Hindlimb muscle (tissue), 1 donor: ENCODE results near the gene SLC35E1. TPM values are rescaled to one million over a fixed set of nuclear protein-coding genes. Genes with fewer than 3 reads are reported as not detected.
"Not testable (repeated sequence)": the region's sequence is repeated elsewhere in the genome, so short reads cannot be mapped to it uniquely, and the experiment has no call there.

Experiments
- DNase-seq: peaks from one replicate; pipeline ENCODE4 v3.0.0-alpha.2; 2013
- polyA plus RNA-seq: library from polyadenylated mRNA; unstranded; fragments of 120-200 nt; gene quantifications from one replicate; pipeline ENCODE4 v1.2.1, GENCODE V29; 2013; ENCODE audit not compliant: insufficient read length

Gene SLC35E1
- polyA plus RNA-seq, 1 donor, result 32.3 TPM

DNA sequence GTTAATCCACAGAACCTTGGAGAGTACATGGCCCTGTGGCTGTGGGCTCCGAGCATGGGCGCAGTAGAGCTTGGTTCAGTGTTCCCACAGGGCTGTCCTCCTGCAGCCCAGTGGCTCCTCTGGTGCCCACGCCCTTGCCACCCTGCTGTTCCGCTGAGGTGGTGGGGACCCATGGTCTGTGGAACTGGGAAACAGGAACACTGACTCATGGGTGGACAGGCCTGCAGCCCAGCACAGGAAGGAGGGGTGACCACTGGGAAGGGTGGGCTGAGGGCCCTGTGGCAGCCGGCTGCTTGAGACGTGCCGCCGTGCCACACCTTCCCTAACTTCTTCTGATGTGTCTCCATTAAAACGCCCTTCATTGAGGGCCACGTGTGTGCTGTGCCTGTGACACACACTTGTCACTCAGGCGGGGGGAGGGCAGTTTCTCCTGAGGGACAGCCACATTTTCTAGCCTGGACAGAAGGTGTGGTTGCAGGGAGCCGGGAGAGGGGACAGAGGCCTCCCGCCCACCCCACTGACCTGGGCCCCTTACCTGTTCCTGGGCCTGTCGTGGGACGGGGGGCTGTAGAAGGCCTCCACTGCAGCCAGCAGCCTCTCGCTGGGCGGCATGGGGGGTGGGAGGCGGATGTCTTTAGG, 51.1 kb downstream of the SLC35E1 start:
- DNase-seq, result no peak

GRCh38 chr19:16520074-16520973, 51.9 kb downstream of the SLC35E1 start:
- DNase-seq, result no peak

DNA sequence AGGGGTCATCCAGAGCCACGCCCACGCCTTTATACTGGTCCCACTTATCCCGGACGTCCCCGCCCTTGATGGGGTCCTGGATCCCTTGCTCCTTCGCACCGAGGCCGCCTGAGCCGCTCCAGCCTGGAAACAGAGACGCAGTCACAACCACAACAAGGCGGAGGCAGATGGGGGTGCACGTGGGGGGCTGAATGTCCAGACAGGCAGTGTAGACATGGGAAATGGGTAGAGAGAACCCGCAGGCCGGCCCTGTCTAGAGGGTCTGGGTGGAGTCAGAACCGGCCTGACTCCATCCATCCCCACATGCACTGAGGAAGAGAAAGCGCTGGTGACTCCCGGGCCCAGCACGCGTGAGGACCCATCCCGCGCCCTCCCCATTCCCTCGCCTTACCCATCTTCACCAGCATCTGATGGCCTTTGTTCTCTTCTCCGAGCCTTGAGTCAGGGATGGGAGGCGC, 53.0 kb downstream of the SLC35E1 start:
- no peak for DNase-seq

- DNase-seq, result no peak
These were observed 53.6 kb downstream of the SLC35E1 start for GRCh38 chr19:16518483-16519229.

GRCh38 chr19:16518061-16518460, 54.2 kb downstream of the SLC35E1 start:
- no peak for DNase-seq

GRCh38 chr19:16516923-16517610, 55.1 kb downstream of the SLC35E1 start:
- DNase-seq, result no peak

GRCh38 chr19:16516381-16516780, 55.8 kb downstream of the SLC35E1 start:
- DNase-seq, result no peak

DNA sequence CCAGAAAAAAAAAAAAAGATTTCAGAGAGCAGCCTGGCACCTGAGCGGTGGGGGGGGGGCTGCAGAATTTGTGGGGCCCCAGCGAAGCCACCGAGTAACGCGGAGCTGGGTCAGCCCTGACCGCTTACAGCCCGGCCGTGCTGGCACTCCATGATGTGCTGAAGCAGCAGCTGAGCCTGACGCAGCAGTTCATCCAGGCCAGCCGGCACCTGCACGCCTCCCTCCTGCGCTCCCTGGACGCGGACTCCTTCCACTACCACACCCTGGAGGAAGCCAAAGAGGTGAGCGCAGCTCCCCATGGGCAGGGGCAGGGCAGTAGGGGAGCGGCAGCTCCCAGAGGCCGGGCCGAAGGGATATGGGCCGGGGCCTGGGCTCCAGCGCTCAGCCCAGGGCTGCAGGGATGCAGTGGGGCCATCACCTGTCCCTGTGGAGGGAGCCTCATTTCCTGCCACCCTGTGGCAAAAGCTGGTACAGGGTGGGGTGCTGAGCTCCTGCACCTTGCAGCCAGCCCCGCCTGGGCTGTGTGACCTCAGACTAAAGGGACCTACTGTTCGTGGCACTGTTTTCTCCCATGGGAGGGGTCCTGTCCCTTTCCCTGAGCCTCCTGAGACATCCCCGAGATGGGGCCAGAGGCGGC, 57.7 kb downstream of the SLC35E1 start:
- DNase-seq, result no peak

DNA sequence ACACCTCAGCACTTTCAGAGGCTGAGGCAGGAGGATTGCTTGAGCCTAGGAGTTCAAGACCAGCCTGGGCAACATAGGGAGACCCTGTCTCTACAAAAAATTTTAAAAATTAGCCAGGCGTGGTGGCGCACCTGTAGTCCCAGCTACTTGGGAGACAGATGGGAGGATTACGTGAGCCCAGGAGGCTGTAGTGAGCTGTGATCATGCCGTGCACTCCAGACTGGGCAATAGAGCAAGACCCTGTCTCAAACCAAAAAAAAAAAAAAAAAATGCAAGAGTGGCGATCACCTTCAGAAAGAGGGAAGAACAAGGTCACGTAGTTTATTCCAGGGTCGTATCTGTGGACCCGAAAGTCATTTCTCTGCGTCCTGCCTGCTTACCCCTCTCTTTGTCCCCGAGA, 59.6 kb downstream of the SLC35E1 start:
- not testable (repeated sequence) for DNase-seq

DNA sequence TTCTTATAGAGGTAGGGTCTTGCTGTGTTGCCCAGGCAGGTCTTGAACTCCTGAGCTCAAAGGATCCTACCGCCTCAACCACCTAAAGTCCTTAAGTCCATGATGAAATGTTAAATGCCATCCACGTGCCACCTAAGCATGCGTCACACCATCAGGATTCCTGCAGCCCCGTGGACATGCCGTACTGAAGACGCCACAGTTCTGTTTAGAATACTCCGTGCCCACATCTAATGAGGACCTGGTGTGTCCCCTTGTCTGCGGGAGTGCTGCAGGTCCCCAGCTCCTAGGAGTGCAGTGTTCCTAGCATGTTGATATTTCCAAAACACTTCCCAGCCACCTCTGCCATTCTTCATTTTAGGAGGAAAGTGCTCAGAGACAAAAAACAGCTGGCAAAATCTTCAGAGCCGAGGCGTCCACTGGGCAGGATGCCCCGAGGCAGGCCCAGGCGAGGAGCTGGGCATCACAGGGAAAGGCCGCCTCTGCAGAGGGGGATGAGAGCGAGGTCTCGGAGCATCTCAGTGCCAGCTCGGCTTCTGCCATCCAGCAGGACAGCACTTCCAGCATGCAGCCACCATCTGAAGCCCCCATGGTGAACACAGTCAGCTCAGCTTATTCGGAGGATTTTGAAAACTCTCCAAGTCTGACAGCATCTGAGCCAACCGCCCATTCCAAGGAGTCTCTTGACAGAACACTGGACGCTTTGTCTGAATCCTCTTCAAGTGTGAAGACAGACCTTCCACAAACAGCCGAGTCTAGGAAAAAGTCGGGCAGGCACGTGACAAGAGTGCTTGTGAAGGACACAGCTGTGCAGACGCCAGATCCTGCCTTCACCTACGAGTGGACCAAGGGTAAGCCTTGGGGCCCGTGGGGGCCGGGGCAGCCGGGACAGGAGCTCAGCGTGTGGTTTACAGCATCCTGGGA, 62.8 kb downstream of the SLC35E1 start:
- DNase-seq, result peak; percentile 61

DNA sequence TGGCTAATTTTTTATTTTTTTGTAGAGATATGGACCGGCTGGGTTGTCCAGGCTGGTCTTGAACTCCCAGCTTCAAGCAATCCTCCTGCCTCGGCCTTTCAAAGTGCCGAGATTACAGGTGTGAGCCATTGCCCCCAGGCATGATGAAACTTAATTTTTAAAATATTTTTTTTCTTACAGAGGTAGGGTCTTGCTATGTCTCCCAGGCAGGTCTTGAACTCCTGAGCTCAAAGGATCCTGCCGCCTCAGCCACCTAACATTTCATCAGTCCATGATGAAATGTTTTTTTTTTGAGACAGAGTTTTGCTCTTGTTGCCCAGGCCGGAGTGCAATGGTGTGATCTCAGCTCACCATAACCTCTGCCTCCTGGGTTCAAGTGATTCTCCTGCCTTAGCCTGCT, 63.7 kb downstream of the SLC35E1 start:
- DNase-seq, result no peak

- no peak for DNase-seq
These were observed 65.3 kb downstream of the SLC35E1 start for GRCh38 chr19:16506961-16507360.

DNA sequence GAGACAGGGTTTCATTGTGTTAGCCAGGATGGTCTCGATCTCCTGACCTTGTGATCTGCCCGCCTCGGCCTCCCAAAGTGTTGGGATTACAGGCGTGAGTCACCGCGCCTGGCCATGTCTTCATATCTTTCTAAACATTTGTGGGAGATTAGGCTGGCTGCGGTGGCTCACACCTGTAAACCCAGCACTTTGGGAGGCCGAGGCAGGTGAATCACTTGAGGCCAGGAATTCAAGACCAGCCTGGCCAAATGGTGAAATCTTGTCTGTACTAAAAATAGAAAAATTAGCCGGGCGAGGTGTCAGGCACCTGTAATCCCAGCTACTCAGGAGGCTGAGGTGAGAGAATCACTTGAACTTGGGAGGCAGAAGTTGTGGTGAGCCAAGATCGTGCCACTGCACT, 66.1 kb downstream of the SLC35E1 start:
- DNase-seq, result not testable (repeated sequence)

GRCh38 chr19:16504271-16504670, 67.9 kb downstream of the SLC35E1 start:
- no peak for DNase-seq

Other genes with a start within 250 kb of the SLC35E1 start
- 88.4 TPM for gene KLF2, start 247.6 kb downstream of the SLC35E1 start, polyA plus RNA-seq
- gene EPS15L1, start 100.4 kb downstream of the SLC35E1 start, polyA plus RNA-seq, result 26.4 TPM
- gene CALR3, start 76.2 kb downstream of the SLC35E1 start, polyA plus RNA-seq, result not detected
- gene C19orf44, start 76.0 kb downstream of the SLC35E1 start, polyA plus RNA-seq, result 6.2 TPM
- gene CHERP, start 30.0 kb downstream of the SLC35E1 start, polyA plus RNA-seq, result 41.1 TPM
- gene MED26, start 55.8 kb upstream of the SLC35E1 start, polyA plus RNA-seq, result 8.6 TPM
- gene SMIM7, start 87.7 kb upstream of the SLC35E1 start, polyA plus RNA-seq, result 52.2 TPM
- 159 TPM for gene TMEM38A, start 88.7 kb upstream of the SLC35E1 start, polyA plus RNA-seq
- 0.14 TPM for gene NWD1, start 147.4 kb upstream of the SLC35E1 start, polyA plus RNA-seq